ENCODE data around the gene SPATS2.

GRCh38 chr12:49566361-49566760 is 199.1 kb downstream of the SPATS2 start:
- TF ChIP-seq CTCF (IDR thresholded peaks at IDR 0.05) (no peak), EZH2 (IDR thresholded peaks at IDR 0.05; ENCODE audit: borderline replicate concordance, insufficient read depth, low read depth, low read length, poor library complexity, severe bottlenecking) (no peak)
